ENCODE results near the gene ITPKC.
"Not testable (repeated sequence)": the region's sequence is repeated elsewhere in the genome, so short reads cannot be mapped to it uniquely, and the experiment has no call there.

Gene ITPKC

DNA sequence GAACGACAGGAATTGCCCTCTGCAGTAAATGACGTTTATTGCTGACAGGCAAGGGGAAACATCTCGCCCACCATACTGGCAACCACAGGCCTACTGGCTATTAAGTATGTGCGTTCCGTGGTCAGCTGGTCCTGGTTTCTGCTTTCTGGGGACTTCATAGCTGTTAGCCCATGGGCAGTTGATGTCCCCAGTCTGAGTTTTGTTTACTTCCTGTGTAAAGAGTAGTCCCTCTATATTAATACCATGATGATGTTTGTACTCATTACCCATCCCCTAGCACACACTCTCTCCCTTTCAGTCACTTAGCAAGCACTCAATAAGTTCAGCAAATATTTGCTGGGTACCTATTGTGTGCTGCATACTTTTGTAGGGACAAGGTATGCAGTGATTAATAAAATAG, 52.0 kb downstream of the ITPKC start:
- DNase-seq (ENCODE audit: low spot score), result no peak

DNA sequence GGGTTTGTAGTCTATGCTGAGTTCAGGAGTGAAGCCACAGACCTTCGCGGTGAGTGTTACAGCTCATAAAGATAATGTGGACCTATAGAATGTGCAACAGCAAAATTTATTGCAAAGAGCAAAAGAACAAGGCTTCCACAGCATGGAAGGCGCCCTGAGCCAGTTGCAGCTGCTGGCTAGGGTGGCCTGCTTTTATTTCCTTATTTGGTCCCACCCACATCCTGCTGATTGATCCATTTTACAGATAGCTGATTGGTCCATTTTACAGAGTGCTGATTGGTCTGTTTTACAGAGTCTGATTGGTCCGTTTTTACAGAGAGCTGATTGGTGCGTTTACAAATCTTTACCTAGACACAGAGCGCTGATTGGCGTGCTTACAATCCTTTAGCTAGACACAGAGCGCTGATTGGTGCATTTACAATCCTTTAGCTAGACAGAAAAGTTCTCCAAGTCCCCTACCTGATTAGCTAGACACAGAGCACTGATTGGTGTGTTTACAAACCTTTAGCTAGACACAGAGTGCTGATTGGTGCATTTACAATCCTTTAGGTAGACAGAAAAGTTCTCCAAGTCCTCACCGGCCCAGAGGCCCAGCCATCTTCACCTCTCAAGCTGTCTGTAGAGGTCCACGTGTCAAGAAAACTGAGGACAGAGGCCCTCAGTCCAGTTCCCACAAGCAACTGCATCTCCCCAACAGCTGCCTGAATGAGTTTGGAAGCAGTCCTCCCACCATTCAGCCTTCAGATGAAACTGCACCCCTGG, 54.4 kb downstream of the ITPKC start:
- peak; percentile 32 for DNase-seq (ENCODE audit: low spot score)

DNA sequence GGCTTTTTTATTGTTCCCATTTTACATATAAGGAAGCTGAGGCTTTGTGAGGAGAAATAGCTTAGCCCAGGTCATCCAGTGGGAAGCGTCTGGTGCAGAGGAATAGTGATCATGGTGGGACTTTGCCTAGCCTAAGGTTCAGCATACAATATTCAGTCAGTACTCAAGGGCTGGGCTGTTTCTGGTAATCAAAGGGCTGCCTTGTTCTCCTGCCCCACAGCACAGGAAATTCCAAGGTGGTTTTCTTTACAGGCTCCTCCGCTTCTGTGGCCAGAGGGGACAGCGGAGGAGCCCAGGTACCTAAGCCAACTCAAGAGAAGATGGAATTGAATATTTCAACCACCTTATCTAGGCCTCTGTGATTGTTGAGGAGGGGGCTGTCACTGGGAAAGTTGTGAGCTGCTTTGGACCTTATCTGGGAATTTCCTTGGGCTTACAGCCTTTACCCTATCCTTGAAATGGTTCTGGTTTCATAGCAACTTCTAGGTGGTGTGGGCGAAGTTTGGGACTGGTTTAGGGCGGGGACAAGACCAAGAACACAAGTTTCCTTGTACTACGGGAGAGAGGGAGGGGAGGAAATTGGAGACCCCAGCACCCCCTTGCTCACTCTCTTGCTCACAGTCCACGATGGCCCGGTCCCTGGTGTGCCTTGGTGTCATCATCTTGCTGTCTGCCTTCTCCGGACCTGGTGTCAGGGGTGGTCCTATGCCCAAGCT, 58.2 kb downstream of the ITPKC start, which contains the start of gene MIA:
Gene MIA, plus strand, starts transcription at position 606 of the 716 bp plus-strand sequence. Its CDS starts 22 bp downstream, at position 628.
- no peak for DNase-seq (ENCODE audit: low spot score)

DNA sequence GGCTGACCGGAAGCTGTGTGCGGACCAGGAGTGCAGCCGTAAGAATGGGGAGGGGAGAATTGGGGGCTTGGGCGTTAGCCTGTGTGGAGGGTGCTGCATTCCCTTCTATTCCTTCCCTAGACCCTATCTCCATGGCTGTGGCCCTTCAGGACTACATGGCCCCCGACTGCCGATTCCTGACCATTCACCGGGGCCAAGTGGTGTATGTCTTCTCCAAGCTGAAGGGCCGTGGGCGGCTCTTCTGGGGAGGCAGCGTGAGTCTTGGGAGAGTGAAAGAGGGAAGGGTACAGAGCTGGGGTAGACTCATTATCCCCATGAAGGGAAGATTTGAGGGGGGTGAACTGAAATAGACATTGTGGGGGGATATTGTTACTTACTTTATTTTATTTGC, 58.7 kb downstream of the ITPKC start:
- DNase-seq (ENCODE audit: low spot score), result no peak

DNA sequence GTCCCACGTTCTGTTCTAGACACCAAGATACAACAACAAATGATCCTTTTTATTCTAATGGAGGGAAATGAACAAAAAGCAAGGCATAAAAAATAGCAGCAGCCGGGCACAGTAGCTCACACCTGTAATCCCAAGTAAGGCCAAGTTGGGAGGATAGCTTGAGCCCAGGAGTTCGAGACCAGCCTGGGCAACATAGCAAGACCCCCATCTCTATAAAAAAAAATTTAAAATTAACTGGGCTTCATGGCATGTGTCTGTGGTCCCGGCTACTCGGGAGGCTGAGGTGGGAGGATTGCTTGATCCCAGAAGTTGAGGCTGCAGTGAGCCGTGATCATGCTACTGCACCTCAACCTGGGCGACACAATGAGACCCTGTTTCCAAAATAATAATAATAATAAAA, 59.5 kb downstream of the ITPKC start:
- no peak for DNase-seq (ENCODE audit: low spot score)

DNA sequence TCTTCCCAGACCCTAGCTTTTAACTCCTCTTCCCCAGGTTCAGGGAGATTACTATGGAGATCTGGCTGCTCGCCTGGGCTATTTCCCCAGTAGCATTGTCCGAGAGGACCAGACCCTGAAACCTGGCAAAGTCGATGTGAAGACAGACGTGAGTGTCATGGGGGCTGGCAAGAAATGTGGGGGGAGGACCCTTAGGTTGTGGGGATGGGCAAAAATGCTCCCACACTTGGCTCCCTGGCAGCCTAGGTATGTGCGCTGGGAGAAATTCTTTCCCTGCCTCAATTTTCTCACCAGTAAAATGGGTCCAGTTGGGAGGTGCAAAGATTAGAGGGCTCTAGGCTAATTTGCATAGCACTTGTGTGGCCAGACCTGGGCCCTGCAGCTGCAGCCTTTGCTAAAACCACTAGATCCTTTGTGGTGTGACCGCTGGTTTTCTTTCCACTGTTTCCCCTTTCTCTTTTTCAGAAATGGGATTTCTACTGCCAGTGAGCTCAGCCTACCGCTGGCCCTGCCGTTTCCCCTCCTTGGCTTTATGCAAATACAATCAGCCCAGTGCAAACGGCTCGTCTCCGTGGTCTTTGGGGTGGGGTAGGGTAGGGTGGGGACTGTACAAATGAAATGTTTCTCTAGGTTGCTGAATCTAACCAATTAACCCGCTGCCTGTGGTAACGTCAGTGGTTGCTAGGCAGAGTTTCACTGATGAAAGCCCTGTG, 60.2 kb downstream of the ITPKC start:
- DNase-seq (ENCODE audit: low spot score), result peak; percentile 96

DNA sequence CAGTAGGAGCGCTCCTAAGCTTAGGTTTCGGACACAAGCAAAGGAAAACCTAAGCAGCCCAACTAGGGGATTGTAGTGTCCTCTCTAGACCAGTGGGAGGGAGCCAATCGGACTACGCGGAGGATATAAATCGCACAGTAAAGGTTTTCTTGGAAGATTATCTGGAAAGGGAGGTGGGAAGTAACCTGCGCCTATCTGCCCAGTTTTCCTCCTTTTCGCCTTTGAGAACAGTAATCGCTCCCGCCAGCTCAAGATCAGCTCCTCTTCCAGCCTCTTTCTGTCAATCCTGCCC, 60.7 kb downstream of the ITPKC start:
- DNase-seq (ENCODE audit: low spot score), result no peak

DNA sequence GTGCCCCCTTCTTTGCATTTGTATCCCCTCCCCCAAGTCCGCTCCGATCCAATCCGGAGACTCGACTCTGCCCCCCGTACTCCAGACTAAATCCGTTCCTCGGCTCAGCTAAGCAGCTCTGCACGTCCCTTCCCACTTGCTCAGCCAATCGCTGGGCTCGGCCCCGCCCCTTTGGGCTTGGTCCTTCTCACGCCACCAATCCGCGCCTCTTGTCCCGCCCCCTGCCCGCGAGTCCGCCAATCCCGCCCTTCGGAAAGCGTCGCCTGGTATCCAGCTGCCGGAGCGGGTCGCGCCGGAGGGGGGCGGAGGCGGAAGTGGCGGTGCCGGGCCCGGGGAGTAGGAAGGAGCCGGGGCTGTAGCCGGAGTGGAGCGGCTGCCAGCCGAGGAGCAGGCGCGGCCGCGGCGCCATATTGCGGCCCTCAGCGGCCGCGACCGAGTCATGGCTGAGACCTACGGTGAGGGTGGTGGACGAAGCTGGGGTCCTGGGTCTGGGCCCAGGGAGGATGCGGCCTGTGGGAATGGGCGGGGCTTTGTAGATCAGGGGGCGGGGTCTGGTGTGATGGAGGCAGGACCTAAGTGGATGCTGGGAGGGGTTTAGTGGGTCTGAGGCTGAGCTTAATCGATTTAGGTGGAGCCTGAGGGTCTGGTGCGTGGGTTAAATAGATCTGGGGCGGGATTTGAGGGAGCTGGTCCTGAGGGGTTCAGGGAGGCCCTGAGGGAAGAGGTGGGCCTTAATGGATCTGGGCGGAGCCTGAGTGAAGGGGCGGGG, 61.2 kb downstream of the ITPKC start, which contains the start of gene RAB4B:
Gene RAB4B, plus strand, starts transcription at position 311 of the 769 bp plus-strand sequence. Its CDS starts 129 bp downstream, at position 440.
- DNase-seq (ENCODE audit: low spot score), result peak; percentile 100

DNA sequence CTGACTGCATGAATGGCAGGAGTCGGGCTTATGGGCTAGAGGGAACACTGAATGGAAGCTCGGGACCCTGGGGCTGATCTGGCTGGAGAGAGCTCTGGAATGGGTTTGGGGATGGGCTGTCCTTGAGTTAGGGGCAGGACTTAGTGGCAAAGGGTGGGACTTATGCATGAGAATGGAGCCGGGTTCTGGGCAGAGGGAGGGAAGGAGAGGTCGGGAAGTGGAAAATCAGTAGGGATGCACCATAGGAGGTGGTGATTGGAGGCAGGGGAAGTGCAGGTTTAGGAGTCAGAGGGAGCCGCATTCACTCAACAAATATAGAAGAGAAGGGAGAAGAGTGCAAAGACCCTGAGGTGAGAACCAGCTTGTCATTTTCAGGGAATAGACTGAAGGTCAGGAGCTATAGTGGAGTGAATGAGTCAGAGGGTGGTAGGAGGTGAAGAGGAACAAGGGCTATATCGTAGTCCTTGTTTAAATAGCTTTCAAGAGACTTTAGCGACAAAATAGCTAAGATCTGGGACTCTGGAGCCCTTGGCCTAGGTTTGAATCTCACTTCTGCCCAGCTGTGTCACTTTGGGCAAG, 61.9 kb downstream of the ITPKC start:
- no peak for DNase-seq (ENCODE audit: low spot score)

DNA sequence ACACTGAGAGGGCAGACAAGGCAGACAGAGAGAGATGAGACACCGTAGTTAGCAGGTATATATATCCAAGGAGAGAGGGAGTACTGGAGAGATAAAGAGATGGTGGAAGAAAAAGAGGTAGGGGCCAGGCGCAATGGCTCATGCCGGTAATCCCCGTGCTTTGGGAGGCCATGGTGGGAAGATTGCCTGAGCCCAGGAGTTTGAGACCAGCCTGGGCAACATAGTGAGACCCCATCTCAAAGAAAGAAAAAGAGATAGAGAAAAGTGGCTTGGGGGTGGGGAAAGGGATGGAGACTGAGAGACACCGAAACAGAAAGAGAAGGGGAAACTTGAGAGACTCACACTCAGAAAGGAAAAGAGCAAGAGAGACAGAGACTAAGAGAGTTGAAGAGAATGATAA, 63.7 kb downstream of the ITPKC start:
- no peak for DNase-seq (ENCODE audit: low spot score)

DNA sequence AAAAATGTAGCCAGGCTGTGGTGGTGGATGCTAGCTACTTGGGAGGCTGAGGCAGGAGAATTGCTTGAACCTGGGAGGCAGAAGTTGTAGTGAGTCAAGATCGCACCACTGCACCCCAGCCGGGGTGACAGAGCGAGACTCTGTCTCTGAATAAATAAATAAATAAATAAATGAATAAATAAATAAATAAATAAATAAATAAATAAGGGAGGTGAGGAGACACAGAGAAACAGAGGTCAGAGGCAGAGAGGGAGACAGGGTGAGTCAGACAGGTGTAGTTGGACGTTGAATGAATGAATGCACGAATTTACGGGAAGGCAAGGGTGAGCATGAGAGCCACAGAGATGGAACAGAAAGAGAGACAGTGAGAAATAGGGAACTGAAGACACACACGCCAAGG, 64.2 kb downstream of the ITPKC start:
- DNase-seq (ENCODE audit: low spot score), result no peak

DNA sequence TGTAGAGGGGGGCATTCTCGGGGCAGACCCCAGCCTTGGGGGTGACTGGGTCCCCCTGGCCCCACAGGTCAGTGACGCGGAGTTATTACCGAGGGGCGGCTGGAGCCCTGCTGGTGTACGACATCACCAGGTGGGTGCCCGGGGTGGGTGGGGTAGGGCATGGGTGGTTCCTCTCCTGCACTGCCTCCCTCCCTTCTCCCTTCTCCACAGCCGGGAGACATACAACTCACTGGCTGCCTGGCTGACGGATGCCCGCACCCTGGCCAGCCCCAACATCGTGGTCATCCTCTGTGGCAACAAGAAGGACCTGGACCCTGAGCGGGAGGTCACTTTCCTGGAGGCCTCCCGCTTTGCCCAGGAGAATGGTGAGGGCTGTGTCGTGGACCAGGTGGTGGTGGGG, 66.8 kb downstream of the ITPKC start:
- DNase-seq (ENCODE audit: low spot score), result no peak

DNA sequence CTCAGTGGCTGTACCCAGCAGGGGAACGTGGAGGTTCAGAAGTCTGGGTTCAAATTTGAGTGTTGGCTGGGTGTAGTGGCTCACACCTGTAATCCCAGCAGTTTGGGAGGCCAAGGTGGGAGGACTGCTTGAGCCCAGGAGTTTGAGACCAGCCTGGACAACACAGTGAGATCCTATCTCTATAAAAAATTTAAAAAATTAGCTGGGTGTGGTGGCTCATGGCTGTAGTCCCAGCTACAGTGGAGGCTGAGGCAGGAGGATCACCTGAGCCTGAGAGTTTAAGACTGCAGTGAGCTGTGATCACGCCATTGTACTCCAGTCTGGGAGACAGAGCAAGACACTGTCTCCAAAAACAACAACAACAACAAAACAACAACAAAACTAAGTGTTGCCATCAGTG, 67.2 kb downstream of the ITPKC start:
- DNase-seq (ENCODE audit: low spot score), result not testable (repeated sequence)

DNA sequence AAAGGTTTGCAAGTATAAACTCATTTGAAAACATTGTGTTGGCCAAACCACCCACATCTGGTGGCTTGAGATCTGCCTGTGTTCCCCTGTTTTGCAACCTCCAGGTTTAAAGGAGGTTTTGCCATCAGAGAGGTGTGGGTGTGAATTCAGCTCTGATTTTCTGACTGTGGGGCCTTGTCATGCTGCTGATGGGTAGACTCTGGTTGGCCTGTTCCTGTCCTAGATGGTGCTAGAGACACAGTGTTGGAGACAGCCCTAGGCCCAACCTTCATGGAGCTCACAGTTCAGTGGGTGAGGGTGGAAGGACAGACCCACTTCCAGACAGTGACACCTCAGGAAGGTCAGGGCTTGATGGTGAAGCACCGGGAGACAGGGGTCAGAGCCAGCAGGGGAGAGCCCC, 68.6 kb downstream of the ITPKC start:
- no peak for DNase-seq (ENCODE audit: low spot score)

DNA sequence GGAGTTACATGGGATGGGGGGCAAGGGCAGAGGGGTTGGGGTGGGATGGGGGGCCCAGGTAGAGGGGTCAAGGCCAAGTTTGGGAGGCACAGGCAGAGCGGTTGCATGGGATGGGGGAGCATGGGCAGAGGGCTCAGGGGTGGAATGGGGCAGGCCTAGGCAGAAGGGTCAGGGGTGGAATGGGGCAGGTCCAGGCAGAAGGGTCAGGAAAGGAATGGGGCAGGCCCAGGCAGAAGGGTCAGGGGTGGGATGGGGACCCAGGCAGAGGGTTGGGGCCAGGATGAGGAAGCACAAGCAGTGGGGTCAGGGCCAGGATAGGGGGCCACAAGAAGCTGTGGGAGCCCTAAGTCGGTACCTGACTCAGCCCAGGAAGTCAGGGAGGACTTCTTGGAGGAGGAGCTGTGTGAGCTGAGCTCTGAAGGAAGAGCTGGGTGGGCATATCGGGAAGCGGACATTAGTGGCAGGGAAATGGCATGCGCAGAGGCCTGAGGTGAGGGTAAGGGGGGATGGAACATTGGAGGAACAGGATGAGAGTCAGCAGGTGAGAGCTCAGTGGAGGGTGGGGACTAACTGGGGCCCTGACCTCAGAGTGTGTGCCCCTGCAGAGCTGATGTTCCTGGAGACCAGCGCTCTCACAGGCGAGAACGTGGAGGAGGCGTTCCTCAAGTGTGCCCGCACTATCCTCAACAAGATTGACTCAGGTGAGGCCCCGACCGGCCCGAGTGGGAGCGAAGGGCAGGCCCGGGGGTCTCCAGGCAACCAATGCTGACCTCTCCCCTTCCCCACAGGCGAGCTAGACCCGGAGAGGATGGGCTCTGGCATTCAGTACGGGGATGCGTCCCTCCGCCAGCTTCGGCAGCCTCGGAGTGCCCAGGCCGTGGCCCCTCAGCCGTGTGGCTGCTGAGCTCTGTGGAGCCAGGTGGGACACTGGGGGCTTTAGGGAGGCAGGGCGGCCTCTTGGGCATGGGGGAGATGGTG, 69.4 kb downstream of the ITPKC start:
- no peak for DNase-seq (ENCODE audit: low spot score)

All from hematopoietic multipotent progenitor cell treated with erythropoietin and hydrocortisone succinate and interleukin-3 and kit ligand, for 17 days (in vitro differentiated cells).